Thoracic aorta (tissue), 2 donors: ENCODE data around the gene PIEZO2. TPM values are rescaled to one million over a fixed set of nuclear protein-coding genes. Genes with fewer than 3 reads are reported as not detected.

Source experiments
- ATAC-seq: fragments of 150-250 bp; one replicate; pipeline ENCODE4 v1.8.0; 2017; ENCODE audit warnings: low read depth; ENCODE audit not compliant: insufficient number of reproducible peaks, low FRiP score
- DNase-seq: peaks from one replicate; pipeline ENCODE4 v3.0.0-alpha.2; 2020; ENCODE audit warnings: low spot score
- H3K27ac ChIP-seq, 2 donors: fragments of 200-600 bp; sonication (generic); 1 replicate in 1 of 2; 2 replicates in 1 of 2; pipeline ENCODE4 v1.5.1; 2016; ENCODE audit warnings: mild to moderate bottlenecking in 2 of 2, moderate library complexity in 2 of 2
- H3K27me3 ChIP-seq: fragments of 200-600 bp; sonication (generic); replicated peaks from 2 replicates; pipeline ENCODE4 v1.6.0; 2016; ENCODE audit warnings: mild to moderate bottlenecking; ENCODE audit not compliant: insufficient read depth
- H3K36me3 ChIP-seq: fragments of 200-600 bp; sonication (generic); one replicate; pipeline ENCODE4 v1.5.1; 2016
- H3K4me1 ChIP-seq, 2 donors: fragments of 200-600 bp; sonication (generic); 1 replicate in 1 of 2; 2 replicates in 1 of 2; pipeline versions ENCODE4 v1.5.1 to v1.6.0; 2016; ENCODE audit warnings: low read depth in 2 of 2, mild to moderate bottlenecking in 1 of 2; ENCODE audit not compliant: control insufficient read depth in 1 of 2
- H3K4me3 ChIP-seq: fragments of 200-600 bp; sonication (generic); 2 replicates; pipeline ENCODE4 v1.5.1; 2016; ENCODE audit warnings: mild to moderate bottlenecking
- H3K9me3 ChIP-seq: fragments of 200-600 bp; sonication (generic); 2 replicates; pipeline ENCODE4 v1.5.1; 2016
- total RNA-seq, 2 donors: library from RNA; depleted of rRNA; stranded (reverse); fragments of >200 nt; gene quantifications; one replicate each; pipeline versions ENCODE4 v1.1.0 to v1.2.3, GENCODE V29; 2016
- TF ChIP-seq, protein P1 (sequence below): fragments of 200-600 bp; sonication (generic); IDR thresholded peaks from one replicate; pipeline ENCODE4 v1.5.1; 2019; ENCODE audit warnings: antibody characterized with exemption

The PIEZO2 gene
- total RNA-seq, 2 donors from 2014 or later: 8.3 to 10.3 TPM

- Histone ChIP-seq H3K4me3 (no peak overlapping the region), H3K36me3 (no peaks in the 10 kb centered on the region), H3K4me1 (peaks cover 3 to 9% of the 10 kb centered on the region in 2 donors), H3K27me3 (no peaks in the 10 kb centered on the region), H3K27ac (no peak overlapping the region), H3K9me3 (no peaks in the 10 kb centered on the region)
- ATAC-seq: no peak
- TF ChIP-seq, protein P1, sequence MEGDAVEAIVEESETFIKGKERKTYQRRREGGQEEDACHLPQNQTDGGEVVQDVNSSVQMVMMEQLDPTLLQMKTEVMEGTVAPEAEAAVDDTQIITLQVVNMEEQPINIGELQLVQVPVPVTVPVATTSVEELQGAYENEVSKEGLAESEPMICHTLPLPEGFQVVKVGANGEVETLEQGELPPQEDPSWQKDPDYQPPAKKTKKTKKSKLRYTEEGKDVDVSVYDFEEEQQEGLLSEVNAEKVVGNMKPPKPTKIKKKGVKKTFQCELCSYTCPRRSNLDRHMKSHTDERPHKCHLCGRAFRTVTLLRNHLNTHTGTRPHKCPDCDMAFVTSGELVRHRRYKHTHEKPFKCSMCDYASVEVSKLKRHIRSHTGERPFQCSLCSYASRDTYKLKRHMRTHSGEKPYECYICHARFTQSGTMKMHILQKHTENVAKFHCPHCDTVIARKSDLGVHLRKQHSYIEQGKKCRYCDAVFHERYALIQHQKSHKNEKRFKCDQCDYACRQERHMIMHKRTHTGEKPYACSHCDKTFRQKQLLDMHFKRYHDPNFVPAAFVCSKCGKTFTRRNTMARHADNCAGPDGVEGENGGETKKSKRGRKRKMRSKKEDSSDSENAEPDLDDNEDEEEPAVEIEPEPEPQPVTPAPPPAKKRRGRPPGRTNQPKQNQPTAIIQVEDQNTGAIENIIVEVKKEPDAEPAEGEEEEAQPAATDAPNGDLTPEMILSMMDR: no peak
- no peak for DNase-seq
Measured at GRCh38 chr18:10930076-10930475, 219.3 kb downstream of the PIEZO2 start.

- DNase-seq: no peak
- H3K27ac ChIP-seq: no peak overlapping the region
- no peaks in the 10 kb centered on the region for H3K27me3 ChIP-seq
- H3K9me3 ChIP-seq: no peaks in the 10 kb centered on the region
- TF ChIP-seq, protein P1: no peak
- peaks cover 3 to 8% of the 10 kb centered on the region in 2 donors for H3K4me1 ChIP-seq
- no peak overlapping the region for H3K4me3 ChIP-seq
- no peak for ATAC-seq
- no peaks in the 10 kb centered on the region for H3K36me3 ChIP-seq
Measured at GRCh38 chr18:10928772-10929373, 220.5 kb downstream of the PIEZO2 start.

DNA sequence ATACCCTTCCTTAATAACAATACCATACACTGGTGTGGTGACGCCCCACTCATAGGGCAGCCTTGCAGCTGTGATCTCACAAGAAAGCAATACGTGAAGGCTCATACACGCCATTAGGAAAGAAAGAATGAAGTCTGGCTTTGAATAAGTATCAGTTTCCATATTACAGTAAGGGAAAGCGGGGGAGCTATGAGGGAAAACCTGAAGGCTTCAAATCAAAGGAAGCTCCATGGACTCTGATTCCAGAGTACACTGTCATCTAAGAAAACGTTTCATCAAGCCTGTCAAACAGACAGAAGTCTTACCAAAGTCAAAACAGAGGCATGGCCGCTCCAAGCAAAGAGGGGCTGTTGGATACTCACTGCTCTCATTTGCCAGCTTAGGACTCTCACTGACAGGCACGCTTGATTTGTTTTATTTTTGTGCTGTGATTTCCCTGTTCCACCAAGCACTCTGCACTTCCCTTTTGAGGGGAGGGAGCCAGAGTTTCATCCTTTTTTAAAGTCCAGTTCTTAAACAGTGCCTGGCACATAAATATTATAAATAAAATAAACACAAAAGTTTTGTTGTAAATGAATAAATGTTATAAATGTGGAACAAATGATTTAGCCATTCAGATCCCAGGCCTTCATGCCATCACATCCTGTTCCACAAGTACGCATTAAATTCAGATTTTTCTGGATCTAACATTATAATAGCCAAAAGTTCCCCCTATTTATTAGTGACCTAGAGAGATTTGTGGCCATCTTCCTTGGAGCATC lies 221.2 kb downstream of the PIEZO2 start:
- peaks cover 3 to 8% of the 10 kb centered on the region in 2 donors for H3K4me1 ChIP-seq
- H3K27ac ChIP-seq: peak overlapping the region in 1 of 2 donors; percentile 48
- TF ChIP-seq, protein P1: no peak
- no peak overlapping the region for H3K4me3 ChIP-seq
- no peaks in the 10 kb centered on the region for H3K36me3 ChIP-seq
- DNase-seq (no peak), ATAC-seq (no peak)
- no peaks in the 10 kb centered on the region for H3K27me3 ChIP-seq
- H3K9me3 ChIP-seq: no peaks in the 10 kb centered on the region

GRCh38 chr18:10927286-10927992 lies 221.9 kb downstream of the PIEZO2 start:
- peak; percentile 42 for ATAC-seq
- Histone ChIP-seq H3K36me3 (no peaks in the 10 kb centered on the region), H3K4me3 (peak overlapping the region; percentile 68), H3K27ac (peak overlapping the region; percentile 44 to 48), H3K9me3 (no peaks in the 10 kb centered on the region), H3K4me1 (peaks cover 3 to 8% of the 10 kb centered on the region in 2 donors), H3K27me3 (no peaks in the 10 kb centered on the region)
- DNase-seq: no peak
- TF ChIP-seq, protein P1: no peak

DNA sequence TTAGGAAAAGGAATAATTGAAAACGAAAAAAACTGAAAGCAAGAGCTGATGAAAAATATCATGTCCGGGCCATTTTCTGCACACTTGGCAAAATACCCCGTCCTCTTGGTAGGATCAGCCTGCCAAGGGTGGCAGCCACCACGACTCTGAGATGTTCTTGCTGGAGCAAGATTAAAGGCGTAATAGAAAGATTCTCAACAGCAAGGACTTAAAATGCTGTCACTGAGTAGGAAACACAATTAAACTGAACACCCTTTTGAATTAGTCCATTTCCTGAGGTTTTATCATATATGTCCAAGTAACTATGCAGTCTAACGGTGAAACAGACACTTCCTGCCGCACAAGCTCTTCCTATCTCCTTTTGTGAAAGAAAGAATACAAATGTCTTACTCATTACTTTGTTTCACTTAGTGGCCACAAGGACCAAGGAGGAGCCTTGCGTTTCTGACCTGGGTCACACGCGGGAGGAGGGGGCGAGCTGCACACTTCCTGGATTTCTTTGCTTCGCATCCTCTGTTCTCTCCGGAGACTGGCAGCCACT lies 222.7 kb downstream of the PIEZO2 start:
- TF ChIP-seq, protein P1: no peak
- no peak for ATAC-seq
- H3K27ac ChIP-seq: peak overlapping the region; percentile 44 to 53
- peak overlapping the region; percentile 68 for H3K4me3 ChIP-seq
- H3K4me1 ChIP-seq: peaks cover 3 to 8% of the 10 kb centered on the region in 2 donors
- H3K36me3 ChIP-seq: no peaks in the 10 kb centered on the region
- DNase-seq: no peak
- H3K27me3 ChIP-seq: no peaks in the 10 kb centered on the region
- no peaks in the 10 kb centered on the region for H3K9me3 ChIP-seq
